Measurements from ENCODE around the gene ATP5PF.
A peak's percentile ranks its signal among the peaks of the same experiment; 100 is the strongest.
"Not testable (repeated sequence)": the region's sequence is repeated elsewhere in the genome, so short reads cannot be mapped to it uniquely, and the experiment has no call there.

Gene ATP5PF

GRCh38 chr21:25721987-25722386, 12.7 kb downstream of the ATP5PF start:
- no peak for DNase-seq

DNA sequence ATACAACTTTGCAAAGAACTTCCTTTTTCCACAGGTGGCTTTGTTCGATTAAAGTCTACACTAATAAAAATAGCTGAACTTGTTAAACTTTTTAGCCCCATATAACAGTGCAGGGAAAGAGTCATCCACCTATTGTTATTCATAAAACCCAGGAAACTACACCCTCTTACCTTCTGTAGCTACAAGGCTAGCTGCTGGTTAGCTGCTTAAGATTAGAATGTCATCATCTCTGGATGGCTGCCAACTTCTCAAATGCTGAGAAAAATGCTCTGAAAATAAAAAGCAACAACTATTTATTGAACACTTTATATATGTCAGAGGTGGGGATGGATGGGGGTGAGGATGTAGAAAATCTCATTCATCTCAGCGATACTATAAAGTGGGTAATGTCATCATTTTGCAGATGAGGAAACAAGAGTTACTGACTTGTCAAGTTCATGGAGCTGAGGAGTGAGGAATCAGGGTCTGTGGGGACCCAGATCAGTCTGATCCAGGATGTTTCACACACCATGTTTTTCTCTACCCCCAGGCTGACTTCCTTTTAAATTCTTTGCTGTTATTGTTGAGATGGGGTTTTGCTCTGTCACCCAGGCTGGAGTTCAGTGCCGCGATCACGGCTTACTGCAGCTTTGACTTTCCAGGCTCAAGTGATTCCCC, 17.1 kb downstream of the ATP5PF start:
- DNase-seq, result peak; percentile 70

- DNase-seq, result not testable (repeated sequence)
Observed at GRCh38 chr21:25714066-25714465, 20.6 kb downstream of the ATP5PF start.

- no peak for DNase-seq
Observed at GRCh38 chr21:25710550-25710949, 24.2 kb downstream of the ATP5PF start.

GRCh38 chr21:25709684-25710265, 24.9 kb downstream of the ATP5PF start:
- peak; percentile 19 for DNase-seq

DNA sequence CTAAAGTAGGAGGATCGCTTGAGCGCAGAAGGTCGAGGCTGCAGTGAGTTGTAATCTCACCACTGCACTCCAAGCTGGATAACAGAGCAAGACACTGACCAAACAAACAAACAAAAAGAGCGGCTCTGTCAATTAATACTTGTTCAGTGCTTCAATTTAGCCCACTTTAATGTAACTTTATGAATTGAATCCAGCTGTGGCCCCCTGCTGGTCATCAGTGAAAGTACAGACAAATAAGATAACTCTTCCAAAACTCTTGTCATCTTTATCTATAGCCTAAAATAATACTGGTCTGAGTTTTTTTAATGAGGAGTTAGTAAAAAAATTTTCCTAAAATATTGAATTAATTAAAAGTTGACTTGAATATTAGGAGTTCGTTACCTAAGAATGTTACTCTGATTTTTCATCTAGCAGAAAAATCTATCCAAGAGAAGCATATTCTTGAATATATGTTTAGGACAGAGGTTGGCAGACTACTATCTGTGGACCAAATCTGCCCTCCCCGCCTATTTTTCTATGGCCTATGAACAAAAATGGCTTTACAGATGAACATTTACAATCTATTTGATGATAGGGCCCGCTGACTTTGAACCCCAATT, 26.1 kb downstream of the ATP5PF start:
- peak; percentile 76 for DNase-seq

DNA sequence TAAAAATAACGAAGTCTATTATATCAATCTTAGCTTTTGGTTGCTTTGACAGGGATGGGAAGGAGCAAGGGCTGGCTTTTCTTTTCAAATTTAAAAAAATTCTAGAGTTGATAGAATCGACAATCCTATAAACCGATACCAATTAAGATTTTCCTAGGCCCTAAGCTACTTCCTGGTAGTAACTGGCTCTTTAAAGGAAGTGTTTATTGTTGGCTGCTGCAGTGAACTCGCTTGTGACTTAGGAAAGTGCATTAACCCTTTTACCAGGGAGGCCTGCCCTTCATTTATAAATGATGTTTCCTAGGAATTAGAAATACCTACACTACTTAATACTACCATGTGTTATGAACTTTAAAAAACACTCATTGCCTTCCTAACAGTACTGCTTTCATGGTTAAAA, 33.2 kb downstream of the ATP5PF start:
- DNase-seq, result no peak

DNA sequence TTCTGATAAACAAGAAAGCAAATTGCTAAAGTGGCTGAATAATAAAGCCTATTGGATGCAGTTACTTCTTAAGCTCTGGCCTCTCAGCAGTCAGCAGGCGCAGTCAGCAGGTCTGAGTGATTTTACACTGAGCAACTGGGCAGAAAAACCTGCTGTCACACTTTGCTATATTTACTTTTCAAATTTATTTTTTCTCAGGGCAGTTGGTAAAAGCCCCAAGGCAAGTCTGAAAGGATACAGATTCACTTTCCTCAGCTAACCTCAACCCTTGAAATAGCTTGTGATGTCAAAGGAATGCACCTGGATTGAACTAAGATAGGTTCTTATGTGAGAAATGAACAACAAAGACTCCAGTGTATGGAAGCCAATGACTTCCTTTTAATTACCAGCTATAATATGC, 34.0 kb downstream of the ATP5PF start:
- no peak for DNase-seq

DNA sequence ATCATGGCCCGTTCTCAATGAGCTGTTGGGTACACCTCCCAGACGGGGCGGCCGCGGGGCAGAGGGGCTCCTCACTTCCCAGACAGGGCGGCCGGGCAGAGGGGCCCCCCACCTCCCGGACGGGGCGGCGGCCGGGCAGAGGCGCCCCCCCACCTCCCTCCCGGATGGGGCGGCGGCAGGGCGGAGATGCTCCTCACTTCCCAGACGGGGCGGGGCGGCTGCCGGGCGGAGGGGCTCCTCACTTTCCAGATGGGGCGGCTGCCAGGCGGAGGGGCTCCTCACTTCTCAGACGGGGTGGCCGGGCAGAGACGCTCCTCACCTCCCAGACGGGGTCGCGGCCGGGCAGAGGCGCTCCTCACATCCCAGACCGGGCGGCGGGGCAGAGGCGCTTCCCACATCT, 39.2 kb downstream of the ATP5PF start:
- DNase-seq, result not testable (repeated sequence)

DNA sequence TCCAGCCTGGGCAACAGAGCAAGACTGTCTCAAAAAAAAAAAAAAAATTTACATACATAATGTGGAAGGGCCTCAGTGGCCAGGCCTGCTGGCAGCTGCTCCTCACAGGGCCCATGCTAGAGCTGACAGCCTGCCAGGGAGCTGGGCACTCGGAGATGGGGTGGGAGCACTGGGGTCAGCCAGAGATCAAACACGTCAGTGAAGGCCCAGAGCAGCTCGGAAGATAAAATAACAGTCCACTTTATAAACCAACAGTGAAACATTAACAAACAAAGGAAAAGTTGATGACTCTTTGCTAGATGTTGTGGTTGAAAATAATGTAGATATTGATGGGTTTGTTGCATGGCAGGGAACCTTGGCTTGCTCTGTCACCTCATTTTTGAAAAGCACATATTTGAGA, 42.7 kb downstream of the ATP5PF start:
- no peak for DNase-seq

DNA sequence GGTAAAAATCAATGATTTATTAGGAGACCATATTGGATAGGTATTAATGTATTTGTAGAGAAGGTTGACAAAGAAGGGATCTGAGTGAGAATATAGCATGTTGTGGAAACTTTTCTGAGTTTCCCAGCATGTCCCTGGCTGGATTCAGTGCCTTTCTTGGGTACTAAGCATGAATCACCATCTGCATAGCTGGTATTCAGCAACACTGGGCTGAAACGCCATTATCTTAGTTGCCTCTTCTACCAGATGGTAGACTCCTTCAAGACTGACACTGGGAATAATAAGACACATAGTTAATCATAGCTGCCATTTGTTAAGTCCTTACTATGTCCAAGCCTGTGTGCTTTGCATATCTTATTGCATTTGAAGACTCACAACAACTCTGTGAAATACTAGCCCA, 45.5 kb downstream of the ATP5PF start:
- no peak for DNase-seq

DNA sequence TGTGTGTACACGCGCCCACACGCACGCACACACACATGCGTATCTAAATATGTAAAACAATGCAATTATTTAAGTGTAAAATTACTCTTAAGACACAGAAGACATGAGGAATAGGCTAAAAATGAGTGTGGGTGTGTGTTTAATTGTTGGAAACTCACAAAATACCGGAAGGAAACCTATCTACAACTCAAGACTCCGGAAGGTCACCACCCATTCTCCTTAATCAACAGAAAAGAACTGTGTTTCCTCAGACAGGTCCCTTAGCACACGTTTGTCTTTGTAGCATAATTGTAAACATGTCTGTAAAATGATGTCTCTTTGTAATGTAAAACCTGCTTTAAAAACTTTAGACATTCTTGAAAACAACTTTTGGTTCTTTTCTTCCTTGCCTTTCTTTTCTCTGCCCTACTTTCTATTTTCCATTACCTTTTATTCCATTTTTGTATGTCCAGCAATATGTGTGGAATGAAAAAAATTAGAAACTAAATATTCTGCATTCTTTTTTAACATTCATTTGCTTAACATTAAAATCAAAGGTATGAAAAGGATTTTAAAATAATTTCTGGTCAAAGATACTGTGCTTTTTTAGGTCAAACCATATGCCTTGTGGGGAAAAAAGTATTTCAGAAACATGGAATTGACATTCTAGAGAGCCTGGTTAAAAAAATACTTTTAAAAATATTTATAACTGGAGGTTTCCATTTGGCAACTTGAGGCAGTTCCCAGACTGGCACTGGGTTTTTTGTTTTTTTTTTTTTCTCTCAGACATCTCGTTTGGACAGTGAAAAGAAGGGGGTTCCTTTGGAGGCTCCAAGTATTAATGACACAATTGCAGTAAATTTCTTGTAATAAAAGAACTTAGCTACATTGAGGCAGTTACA, 46.2 kb downstream of the ATP5PF start:
- no peak for DNase-seq

- no peak for DNase-seq
Observed at GRCh38 chr21:25687787-25688186, 46.9 kb downstream of the ATP5PF start.

DNA sequence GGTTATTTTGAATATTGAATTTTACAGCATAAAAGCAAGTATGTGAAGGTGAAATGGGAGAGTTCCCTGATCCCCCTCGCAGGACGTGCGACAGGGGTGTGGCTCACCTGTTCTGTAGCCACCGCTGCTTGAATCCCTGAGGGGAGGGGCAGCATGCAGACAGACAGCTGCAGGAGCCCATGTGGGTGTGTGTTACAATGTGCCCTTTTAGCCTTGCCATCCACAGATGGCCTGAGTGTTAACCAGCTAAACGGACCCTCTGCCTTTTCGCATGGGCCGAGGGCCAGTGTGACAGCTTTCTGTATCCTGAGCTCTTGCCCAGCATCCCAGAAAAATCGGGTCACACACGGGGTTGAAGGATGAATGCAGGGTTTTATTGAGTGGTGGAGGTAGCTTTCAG, 52.3 kb downstream of the ATP5PF start:
- DNase-seq, result no peak

GRCh38 chr21:25676451-25676850, 58.3 kb downstream of the ATP5PF start:
- DNase-seq, result no peak
